ENCODE results near the gene MGAT4A. TPM values are rescaled to one million over a fixed set of nuclear protein-coding genes. Genes with fewer than 3 reads are reported as not detected.
A peak's percentile ranks its signal among the peaks of the same experiment; 100 is the strongest.
"Not testable (repeated sequence)": the region's sequence is repeated elsewhere in the genome, so short reads cannot be mapped to it uniquely, and the experiment has no call there.

MGAT4A gene
- total RNA-seq, 4 donors from 2014 or later = 4.2 to 14.1 (median 12.2) TPM

DNA sequence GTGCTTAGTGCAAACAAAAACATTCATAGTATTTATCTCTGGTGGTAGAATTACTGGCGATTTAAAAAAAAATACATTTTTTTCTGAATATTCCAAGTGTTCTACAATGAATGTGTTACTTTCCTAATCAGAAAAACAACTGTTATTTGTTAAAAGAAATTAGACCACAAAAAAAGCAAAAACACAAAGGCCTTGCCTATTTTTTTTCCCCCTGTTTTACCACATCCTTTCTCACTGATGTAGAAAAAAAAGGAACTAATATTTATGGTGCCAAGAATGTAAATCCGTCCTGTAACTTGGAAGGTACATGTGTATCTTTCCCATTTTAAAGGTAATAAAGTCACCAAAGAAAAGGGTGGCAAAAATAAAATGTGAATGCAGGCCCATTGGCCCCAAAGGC is 28.4 kb upstream of the MGAT4A start:
- no peak overlapping the region for H3K27ac ChIP-seq
- no peak for TF ChIP-seq POLR2A (IDR thresholded peaks at IDR 0.05)
- TF ChIP-seq, protein P1, sequence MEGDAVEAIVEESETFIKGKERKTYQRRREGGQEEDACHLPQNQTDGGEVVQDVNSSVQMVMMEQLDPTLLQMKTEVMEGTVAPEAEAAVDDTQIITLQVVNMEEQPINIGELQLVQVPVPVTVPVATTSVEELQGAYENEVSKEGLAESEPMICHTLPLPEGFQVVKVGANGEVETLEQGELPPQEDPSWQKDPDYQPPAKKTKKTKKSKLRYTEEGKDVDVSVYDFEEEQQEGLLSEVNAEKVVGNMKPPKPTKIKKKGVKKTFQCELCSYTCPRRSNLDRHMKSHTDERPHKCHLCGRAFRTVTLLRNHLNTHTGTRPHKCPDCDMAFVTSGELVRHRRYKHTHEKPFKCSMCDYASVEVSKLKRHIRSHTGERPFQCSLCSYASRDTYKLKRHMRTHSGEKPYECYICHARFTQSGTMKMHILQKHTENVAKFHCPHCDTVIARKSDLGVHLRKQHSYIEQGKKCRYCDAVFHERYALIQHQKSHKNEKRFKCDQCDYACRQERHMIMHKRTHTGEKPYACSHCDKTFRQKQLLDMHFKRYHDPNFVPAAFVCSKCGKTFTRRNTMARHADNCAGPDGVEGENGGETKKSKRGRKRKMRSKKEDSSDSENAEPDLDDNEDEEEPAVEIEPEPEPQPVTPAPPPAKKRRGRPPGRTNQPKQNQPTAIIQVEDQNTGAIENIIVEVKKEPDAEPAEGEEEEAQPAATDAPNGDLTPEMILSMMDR (IDR thresholded peaks at IDR 0.05 in 4 of 5, conservative IDR thresholded peaks at IDR 0.05 in 1 of 5) = no peak
- no peaks in the 10 kb centered on the region for H3K27me3 ChIP-seq
- ATAC-seq (no peak), DNase-seq (no peak)
- H3K9me3 ChIP-seq = no peaks in the 10 kb centered on the region
- intact Hi-C loops (cut with DNase I; ENCODE audit: low total_unique reads) (no loop called here), in situ Hi-C loops (cut with MboI; ENCODE audit: low sequenced_read_pairs in 4 of 4) (no loop called here)
- H3K4me3 ChIP-seq = no peak overlapping the region
- H3K4me1 ChIP-seq = peaks cover 3 to 7% of the 10 kb centered on the region in 2 donors
- no peaks in the 10 kb centered on the region for H3K36me3 ChIP-seq

DNA sequence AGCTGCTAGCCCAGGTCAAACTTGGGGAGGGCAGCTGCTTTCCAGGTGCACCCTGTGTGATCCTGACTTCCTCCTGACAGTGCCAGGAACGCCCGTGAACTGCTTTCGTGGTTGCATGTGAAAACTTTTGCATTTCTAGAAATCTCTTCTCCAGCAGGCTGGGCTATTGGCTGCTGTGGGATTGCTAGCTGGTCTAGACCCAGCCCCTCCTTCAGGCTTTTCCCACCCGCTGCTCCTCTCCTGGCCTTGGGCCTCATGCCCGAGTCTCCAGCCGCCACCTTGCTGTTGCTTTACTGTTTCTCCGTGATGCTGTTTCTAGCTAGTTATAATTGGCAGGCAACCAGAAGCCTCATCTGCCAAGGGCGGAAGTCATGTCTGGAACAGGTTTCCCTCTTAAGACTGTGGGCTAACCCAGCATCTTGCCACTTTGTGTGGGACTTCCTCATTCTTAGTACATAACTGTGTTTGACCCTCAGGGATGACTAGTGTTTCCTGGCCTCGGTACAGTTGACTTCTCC is 27.0 kb upstream of the MGAT4A start:
- in situ Hi-C loops (cut with MboI; ENCODE audit: low sequenced_read_pairs in 4 of 4) = no loop called here

DNA sequence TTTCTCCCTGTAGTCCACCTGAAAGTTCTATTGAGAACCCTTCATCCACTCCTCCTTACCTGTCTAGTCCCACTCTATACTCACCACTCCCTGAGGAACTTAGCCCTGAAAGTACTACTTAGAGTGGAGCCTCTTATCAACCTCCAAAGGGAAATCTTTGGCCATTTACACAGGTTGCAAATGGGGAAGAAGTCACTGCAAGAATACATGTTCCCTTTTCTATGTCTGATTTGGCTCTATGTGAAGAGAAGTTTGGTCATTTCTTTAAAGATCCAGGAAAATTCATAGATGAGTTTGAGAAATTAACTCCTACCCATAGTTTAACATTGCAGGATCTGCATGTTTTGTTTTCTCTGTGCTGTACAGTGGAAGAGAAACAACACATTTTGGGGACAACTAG is 22.9 kb upstream of the MGAT4A start:
- in situ Hi-C loops (cut with MboI; ENCODE audit: low sequenced_read_pairs in 4 of 4) = no loop called here
- H3K27me3 ChIP-seq = peaks cover 0 to 2% (median 2%) of the 10 kb centered on the region in 3 donors
- no peaks in the 10 kb centered on the region for H3K9me3 ChIP-seq
- ATAC-seq (no peak), DNase-seq (no peak)
- no peak overlapping the region for H3K27ac ChIP-seq
- no peak overlapping the region for H3K4me3 ChIP-seq
- no peaks in the 10 kb centered on the region for H3K36me3 ChIP-seq
- peaks cover 3 to 7% of the 10 kb centered on the region in 2 donors for H3K4me1 ChIP-seq
- intact Hi-C loops (cut with DNase I; ENCODE audit: low total_unique reads) = no loop called here
- TF ChIP-seq POLR2A (IDR thresholded peaks at IDR 0.05) = no peak
- TF ChIP-seq, protein P1 (IDR thresholded peaks at IDR 0.05 in 4 of 5, conservative IDR thresholded peaks at IDR 0.05 in 1 of 5) = no peak

More for the DNA sequence above, 27.0 kb upstream of the MGAT4A start:
- H3K9me3 ChIP-seq = no peaks in the 10 kb centered on the region
- peak; percentile 78 for ATAC-seq
- H3K36me3 ChIP-seq = no peaks in the 10 kb centered on the region
- H3K4me3 ChIP-seq = no peak overlapping the region
- DNase-seq = peak; percentile 25 to 45
- intact Hi-C loops (cut with DNase I; ENCODE audit: low total_unique reads) = no loop called here
- peaks cover 3 to 7% of the 10 kb centered on the region in 2 donors for H3K4me1 ChIP-seq
- peaks cover 0 to 2% (median 0%) of the 10 kb centered on the region in 3 donors for H3K27me3 ChIP-seq
- peak overlapping the region in 1 of 4 donors; percentile 27 for H3K27ac ChIP-seq
- TF ChIP-seq, protein P1 (IDR thresholded peaks at IDR 0.05 in 4 of 5, conservative IDR thresholded peaks at IDR 0.05 in 1 of 5) = no peak
- no peak for TF ChIP-seq POLR2A (IDR thresholded peaks at IDR 0.05)

DNA sequence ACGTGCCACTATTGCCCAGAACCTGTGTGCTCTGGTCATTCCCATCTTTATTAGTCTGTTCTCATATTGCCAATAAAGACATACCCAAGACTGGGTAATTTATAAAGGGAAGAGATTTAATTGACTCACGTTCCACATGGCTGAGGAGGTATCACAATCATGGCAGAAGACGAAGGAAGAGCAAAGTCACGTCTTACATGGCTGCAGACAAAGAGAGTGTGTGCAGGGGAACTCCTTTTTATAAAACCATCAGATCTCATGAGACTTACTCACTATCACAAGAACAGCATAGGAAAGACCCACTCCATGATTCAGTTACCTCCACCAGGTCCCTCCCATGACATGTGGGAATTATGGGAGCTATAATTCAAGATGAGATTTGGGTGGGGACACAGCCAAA is 21.8 kb upstream of the MGAT4A start:
- H3K9me3 ChIP-seq; H3K4me3 ChIP-seq; H3K4me1 ChIP-seq; H3K27me3 ChIP-seq; H3K36me3 ChIP-seq; H3K27ac ChIP-seq; intact Hi-C loops (cut with DNase I; ENCODE audit: low total_unique reads); ATAC-seq; in situ Hi-C loops (cut with MboI; ENCODE audit: low sequenced_read_pairs in 4 of 4); DNase-seq: not testable (repeated sequence)

DNA sequence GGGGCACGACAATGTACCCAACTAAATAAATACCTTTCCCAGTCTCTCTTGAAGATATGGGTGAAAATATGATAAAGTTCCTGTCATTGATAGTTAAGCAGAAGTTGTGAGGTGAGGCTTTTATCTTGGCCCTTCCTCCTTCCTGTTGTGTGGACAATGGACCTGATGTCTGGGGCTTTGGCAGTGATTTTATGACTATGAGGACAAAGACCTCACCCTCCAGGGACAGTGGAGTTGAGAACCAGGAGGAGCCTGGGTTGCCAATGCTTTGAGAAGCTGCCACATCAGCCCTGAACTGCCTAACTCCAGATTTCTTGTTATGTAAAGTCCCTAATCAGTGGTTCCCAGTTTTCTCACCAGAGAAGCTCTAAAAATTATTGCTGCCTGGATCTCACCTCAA is 20.8 kb upstream of the MGAT4A start:
- intact Hi-C loops (cut with DNase I; ENCODE audit: low total_unique reads) = no loop called here
- in situ Hi-C loops (cut with MboI; ENCODE audit: low sequenced_read_pairs in 4 of 4) = no loop called here
- TF ChIP-seq, protein P1 (IDR thresholded peaks at IDR 0.05 in 4 of 5, conservative IDR thresholded peaks at IDR 0.05 in 1 of 5) = no peak
- TF ChIP-seq POLR2A (IDR thresholded peaks at IDR 0.05) = no peak

More for the DNA sequence above, 20.8 kb upstream of the MGAT4A start:
- ATAC-seq (no peak), DNase-seq (no peak)
- peaks cover 0 to 2% (median 2%) of the 10 kb centered on the region in 3 donors for H3K27me3 ChIP-seq
- no peak overlapping the region for H3K27ac ChIP-seq
- H3K4me1 ChIP-seq = no peaks in the 10 kb centered on the region
- H3K4me3 ChIP-seq = no peak overlapping the region
- H3K36me3 ChIP-seq = no peaks in the 10 kb centered on the region
- no peaks in the 10 kb centered on the region for H3K9me3 ChIP-seq

Measured in gastrocnemius medialis (tissue), 4 donors.